ENCODE results near the gene HOXA11.

Gene HOXA11

DNA sequence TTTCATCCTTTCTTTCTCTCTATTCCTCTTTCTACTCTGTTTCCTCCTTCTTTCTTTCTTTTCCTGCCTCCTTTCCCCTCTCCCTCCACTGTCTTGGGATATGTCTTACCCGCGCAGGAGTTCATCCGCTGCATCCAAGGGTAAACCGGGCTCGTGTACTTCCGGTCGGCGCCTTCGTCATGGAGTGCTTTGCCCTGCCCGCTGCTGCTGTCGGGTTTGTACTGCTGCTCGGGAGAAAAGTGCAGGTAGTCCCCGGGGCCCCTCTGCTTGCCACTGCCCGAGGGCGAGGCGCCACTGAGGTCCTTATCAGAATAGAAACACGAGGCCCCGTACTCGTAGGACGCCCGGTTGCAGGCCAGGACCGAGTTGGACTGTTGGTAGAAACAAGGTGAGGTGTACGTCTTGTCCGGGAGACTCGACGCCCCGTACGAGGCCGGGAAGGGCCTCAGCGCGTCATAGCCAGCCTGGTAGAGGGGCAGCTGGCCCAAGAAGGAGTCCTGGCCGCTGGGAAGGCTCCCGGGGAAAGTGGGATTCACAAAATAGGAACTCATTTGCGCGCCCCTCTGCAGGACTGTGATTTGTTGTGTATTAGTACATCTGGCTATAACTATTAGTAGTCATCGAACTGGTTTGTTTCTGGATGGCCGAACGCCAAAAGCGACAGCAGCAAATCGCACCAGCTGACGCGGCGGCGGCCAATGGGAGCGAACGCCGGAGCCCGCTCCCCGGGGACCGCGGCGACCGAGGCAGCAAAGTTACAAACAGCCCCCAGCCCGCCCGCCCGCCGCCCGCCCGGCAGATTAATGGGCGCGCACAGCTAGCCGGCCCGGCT, 37.6 kb downstream of the HOXA11 start, which contains the start of gene HOXA6:
HOXA6 (minus strand) TSS at position 576 of the 832 bp plus-strand sequence; CDS start at position 551, 25 bp downstream.
- DNase-seq (ENCODE audit: low spot score), result no peak

DNA sequence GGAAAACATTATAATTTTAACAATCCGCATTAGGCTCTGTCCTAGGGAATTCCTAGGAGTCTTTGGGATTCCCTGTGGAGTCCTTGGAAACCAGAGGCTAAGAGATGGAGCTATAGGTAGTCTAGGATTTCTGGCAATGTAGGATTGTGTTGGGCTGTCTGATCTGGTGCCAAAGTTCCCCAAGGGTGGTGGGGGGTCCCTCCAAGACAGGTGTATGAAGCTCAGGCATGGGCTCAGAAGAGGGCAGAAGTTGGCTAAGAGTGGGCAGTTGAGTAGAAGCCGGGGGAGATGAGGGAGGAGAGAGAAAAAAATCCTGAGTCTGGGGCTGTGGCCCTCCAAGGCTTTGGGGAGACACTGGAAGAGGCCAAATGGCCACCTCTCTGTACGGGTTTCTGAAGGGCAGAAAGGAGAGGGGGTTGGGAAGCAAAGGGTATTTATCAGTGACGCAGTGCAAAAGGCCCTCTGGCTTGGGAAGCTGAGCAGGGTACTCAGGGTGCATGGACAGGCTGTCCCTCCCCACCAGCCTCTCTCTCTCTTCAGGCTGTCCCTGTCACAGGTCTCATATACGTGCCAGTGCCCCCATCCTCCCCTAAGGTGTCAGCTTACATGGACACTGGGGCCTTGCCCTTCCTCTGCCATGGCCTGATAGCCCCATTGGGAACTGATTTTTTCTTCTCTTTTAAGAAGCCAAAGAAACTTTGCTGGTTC, 38.4 kb downstream of the HOXA11 start:
- no peak for DNase-seq (ENCODE audit: low spot score)

DNA sequence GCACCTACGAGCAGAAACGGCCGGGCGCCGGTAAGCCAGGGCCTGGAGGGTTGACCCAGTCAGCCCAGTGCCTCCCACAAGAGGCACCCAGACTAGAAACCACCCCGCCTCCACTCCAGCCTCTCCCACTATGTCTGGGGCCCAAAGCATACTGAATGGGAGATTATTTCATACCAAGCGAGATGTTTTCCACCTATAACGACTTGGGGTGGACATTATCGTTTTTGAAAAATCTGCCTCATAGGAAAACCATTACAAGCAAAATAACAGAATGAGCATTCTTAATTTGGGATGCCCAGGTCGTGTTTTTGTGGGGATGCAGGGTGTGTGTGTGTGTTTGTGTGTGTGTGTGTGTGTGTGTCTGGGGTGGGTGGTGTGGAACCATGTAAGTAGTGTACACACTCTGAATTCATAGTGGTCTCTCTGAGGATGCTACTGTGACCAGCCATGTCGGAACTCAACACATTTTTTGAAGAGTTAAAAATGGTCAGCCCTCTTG, 39.1 kb downstream of the HOXA11 start:
- DNase-seq (ENCODE audit: low spot score), result no peak

DNA sequence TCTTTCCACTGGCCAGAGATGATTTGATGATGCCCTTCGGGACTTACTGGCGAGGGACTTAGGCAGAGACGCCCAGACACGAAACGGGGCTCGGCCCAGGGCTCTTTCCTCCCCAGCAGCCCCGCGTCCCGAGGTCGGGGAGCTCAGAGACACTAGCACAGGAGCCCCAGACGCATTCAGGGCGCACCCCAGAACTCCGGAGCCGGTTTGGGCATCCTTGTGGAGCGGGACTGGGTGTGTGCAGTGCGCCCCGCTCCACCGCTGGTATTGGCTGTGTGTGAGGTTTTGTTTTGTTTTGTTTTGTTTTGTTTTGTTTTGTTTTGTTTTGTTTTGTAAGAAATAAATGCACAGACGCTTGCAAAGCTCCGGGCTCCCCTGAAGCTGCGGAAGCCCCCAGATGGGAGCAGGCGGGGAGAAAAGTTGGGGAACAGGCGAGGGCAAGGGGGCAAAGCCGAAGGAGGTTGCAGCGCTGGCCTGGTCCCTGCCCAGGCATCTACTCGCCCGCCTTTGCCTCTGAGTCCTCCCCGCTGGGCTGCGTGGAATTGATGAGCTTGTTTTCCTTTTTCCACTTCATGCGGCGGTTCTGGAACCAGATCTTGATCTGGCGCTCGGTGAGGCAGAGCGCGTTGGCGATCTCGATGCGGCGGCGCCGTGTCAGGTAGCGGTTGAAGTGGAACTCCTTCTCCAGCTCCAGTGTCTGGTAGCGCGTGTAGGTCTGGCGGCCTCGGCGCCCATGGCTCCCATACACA, 39.7 kb downstream of the HOXA11 start:
- DNase-seq (ENCODE audit: low spot score), result no peak

DNA sequence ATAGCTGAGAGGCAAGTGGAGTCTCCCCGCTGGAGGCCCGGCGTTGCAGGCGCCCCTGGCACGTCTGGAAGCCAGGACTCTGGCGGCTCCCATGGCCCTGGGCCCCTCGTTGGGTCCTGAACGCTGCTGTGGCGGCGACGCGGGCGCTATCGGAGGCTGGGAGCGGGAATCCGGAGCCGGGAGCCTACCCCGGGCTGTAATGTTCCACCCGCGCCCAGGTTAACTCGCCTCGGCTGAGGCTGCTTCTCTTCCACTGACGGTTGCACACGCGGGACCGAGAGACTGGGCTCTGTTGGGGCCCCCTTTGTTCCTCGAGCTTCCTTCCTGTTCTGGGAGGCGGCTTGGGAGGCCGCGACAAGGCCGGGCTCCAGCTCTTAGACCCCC, 40.3 kb downstream of the HOXA11 start:
- DNase-seq (ENCODE audit: low spot score), result no peak

DNA sequence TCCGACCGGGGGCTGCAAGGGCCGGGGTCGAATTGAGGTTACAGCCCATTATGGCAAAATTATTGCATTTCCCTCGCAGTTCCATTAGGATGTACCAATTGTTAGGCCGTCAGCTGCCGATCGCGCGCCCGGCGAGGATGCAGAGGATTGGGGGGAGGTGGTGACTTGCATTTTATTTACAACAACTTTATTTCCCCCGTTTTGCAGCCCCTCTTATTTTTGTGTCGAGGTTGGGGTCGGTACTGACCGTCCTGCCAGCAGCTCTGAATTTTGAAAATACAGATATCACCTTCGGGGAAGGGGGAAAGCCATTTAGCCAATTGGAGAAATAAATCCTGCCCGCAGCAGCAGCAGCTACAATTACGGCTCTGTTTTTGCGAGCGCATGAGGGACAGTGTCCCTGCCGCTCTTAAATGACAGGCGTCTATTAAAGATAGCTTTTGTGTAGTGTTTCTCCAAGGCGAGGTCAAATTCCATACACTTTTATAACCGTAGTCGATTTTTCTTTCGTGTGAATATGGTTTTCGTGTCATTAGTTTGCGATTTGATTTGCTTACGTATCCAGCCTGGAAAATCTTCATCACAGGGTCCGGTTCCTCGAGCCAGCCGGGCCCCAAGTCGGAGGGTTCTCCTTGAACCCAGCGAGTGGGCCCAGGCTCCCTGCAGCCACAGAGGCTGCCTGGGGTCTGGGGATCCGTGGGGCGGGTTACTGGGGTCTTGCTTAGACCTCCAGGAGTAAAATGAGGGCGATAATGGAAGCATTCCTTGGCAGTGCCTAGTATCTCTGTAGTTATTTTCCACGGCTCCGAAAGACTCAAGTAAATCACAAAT, 40.9 kb downstream of the HOXA11 start:
- DNase-seq (ENCODE audit: low spot score), result no peak

DNA sequence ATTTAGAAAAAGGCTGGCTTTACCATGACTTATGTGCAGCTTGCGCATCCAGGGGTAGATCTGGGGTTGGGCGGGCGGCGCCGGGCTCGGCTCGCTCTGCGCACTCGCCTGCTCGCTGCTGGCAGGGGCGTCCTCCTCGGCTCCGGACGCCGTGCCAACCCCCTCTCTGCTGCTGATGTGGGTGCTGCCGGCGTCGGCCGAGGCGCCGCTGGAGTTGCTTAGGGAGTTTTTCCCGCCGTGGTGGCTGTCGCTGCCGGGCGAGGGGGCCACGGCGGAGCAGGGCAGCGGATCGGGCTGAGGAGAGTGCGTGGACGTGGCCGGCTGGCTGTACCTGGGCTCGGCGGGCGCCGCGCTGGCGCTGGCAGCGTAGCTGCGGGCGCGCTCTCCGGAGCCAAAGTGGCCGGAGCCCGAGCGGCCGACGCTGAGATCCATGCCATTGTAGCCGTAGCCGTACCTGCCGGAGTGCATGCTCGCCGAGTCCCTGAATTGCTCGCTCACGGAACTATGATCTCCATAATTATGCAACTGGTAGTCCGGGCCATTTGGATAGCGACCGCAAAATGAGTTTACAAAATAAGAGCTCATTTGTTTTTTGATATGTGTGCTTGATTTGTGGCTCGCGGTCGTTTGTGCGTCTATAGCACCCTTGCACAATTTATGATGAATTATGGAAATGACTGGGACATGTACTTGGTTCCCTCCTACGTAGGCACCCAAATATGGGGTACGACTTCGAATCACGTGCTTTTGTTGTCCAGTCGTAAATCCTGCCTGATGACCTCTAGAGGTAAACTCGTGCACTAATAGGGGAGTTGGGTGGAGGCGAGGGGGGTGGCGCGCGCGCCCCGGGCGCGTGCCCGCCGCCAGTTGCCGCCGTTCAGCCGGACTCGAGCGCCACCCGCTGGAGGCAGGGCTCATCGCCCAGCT, 41.7 kb downstream of the HOXA11 start, which contains the start of gene HOXA5:
HOXA5 (minus strand) TSS at position 659 of the 927 bp plus-strand sequence; CDS start at position 585, 74 bp downstream.
- DNase-seq (ENCODE audit: low spot score), result no peak

DNA sequence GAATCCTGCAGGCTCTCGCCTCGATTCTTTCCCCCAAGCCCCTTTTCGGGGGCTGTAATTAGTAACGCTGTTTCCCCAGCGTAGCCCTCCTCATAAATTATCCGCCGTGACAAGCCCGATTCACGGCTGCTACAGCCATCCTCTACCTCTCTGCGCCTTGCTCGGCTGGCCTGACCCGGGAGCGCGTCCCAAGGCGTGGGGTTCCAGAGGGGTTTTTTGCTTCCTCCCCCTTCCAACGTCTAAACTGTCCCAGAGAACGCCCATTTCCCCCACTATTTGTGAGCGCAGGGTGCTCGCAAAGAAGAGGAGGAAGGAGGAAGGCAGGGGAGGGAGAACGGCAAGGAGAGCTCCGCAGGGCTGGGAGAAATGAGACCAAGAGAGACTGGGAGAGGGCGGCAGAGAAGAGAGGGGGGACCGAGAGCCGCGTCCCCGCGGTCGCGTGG, 42.4 kb downstream of the HOXA11 start:
- DNase-seq (ENCODE audit: low spot score), result no peak

DNA sequence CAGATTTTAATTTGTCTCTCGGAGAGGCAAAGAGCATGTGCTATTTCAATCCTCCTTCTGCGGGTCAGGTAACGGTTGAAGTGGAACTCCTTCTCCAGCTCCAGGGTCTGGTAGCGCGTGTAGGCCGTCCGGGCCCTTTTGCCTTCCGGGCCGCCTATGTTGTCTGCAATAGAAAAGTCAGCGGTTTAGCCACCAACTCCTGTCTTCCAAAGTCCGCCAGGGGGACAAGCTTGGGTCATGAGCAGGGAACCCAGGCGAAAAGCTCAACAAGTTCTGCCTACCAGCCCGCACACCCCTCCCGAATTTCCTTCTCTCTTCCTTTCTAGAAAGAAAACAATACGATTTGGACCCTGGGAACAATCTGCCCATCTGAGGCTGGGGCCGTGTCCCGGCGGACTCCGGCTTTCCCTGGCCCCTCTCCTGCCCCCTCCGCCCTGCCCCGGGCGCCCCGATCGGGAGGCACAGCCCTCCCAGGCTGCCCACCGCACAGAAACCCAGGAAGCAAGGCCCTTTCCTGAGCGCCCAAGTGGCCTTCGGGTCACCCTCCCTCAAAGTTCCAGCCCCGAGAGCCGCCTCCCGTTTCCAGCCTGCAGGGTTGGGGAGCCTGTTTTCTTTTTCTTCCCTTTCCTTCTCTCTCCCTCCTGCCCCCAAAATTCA, 43.0 kb downstream of the HOXA11 start:
- DNase-seq (ENCODE audit: low spot score), result no peak

DNA sequence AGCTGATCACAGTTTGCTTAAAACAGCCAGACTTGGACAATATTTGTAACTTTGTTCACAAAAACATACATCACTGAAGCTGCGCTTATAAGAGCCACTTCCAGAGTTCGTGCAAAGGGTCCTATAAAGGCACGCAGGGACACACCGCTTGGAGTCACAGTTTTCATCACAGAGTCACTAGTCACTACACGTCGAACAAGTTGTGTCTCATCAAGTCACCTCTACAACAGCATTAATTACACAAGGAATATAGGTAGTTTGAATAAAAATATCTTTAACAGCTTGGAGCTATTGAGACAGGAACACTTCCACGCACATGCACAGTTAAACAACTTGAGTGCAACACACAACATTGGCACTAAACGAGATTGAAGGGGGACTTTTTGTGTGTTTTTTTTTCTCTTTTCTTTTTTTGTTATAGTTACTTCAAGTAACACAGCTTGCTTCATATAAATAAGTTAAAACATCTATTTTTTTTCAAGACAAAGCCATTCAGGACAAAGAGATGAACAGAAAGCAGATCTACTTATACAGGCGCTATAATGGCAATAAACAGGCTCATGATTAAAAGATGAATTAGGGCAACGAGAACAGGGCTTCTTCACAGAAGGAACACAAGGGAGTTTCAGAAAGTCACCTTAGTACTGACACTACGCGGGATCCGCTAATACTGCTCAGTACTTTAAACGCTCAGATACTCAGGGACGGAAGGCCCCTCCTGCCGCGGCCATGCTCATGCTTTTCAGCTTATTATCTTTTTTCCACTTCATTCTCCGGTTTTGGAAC, 43.7 kb downstream of the HOXA11 start:
- no peak for DNase-seq (ENCODE audit: low spot score)

DNA sequence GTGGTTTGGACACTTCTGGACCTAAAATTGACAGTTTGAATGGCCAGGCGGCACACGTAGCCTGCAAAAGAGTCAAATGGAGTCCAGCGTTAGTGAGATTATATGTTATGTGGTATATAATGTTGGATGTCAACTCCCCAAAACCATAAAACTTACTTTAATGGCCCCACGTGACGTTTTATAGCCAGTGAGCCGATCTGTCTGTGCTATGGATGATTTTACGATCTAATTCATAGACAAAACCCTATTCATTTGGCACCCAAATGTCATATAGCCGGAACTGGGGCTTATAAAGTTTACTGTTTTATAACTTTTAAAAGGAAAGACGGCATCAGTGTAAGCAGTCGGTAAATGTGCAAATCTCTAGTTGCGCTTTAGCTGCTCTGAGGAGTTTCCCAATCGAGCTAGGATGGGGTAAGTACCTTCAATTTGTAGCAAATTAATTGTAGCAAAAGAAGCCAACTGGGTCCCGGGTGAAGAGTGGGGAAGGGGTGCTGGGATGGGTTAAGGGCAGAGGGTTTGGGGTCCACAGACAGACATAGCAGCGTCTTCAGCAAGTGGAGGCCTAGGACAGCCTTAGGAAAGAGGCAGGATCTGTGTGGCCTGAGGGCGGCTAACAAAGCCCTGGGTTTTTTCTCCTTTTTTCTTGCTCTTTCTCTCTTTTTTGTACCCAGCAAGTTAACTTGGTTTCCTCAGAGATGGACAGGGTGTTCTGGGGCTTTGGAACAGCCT, 44.7 kb downstream of the HOXA11 start:
- no peak for DNase-seq (ENCODE audit: low spot score)

DNA sequence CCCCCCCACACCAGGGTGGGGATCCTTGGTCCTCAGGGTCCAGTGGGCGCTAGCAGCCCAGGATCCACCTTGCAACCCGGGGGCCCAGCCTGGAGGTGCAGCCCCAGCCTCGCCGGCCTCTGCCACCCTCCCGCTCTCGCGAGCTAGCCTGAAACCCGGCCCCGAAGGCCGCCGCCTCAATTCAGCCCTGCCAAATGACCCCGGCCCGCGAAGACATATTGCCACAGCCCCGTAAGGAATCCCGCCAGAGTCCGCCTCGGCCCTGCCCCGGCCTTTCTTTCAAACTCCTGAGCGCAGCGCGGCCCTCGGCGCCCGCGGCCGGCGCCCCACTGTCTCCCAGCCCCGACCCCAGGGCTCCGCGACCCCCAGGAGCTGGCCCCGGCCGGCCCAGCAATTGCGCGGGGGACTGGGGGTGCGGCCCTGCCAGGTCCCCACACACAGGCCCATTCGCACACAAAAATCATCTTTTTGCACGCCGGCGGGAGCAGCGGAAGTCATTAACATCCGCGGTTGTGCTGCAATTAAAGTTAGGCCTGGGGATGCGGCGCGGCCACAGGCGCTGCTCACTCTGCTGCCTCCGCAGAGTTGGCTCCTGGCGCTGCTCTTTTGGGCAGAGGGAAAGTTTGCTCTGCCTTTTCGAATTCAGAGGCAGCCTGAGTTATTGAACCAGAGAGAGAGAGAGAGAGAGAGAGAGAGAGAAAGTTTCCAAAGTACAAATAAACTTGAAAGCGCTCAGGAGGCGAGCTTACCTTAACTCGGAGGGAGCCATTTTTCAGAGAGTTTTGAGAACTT, 45.5 kb downstream of the HOXA11 start:
- DNase-seq (ENCODE audit: low spot score), result no peak

DNA sequence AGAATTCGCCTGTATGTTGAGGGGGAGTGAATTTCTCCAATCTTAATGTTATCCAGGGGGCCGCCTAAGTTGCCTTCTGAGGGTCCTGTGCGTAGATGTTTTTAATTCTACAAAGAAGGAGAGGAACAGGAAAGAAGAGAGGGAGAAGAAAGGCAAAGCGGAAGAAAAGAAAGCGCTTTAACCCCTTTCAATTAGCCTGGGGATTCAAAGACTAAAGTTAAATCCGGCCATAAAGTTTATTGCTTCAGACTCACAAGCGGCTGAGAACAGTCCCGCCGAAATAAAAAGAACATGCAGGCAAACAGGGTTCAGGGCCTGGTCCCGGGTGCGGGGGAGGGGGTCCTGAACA, 46.1 kb downstream of the HOXA11 start:
- DNase-seq (ENCODE audit: low spot score), result no peak

DNA sequence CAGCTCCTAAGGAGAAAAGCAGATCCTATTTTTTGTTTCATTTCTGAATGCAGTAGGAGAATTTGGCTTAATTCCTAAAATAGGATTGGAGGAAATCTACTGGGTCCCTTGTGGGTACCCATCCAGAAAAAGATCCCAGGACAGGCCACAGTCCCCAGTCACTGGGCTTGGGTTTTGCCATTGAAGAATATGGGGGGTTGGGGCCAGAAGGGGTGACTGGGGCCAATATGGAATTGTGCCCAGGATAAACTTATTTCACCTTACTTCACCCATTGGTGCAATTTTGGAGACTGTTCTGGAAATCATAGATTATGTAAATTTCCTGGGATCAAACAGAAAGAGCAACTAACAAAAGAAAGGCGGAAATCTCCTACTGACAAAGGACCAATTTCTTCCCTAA, 46.6 kb downstream of the HOXA11 start:
- no peak for DNase-seq (ENCODE audit: low spot score)

DNA sequence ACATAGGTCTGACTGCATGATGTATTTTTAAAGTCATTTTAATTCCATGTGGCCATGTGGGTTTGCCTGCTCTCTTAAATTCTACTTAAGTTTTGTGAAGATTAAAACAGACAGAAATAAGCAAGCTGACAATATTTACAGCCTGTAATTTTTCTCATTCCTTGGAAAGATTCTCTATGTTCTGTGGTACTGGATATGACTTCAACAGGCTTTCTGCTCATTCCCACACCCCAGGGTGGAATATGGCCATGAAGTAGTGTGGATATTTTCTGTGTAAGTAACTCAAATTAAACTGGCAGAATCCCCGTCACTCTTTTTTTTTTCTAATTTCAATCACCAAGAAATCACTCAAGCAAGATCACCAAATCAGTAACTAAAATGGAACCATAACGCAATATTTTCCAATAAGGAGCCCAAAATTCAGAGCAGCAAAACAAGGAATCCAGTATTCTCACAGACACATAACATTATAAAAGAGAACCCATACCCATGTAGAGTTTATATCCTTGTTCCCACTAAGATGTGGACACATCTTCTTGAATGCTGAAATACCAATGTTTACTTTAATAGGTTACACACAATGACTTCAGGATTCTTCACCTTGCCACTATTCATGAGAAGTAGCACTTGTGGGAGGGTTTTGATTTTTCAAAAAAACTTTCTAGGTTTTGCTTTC, 47.3 kb downstream of the HOXA11 start:
- DNase-seq (ENCODE audit: low spot score), result no peak

DNA sequence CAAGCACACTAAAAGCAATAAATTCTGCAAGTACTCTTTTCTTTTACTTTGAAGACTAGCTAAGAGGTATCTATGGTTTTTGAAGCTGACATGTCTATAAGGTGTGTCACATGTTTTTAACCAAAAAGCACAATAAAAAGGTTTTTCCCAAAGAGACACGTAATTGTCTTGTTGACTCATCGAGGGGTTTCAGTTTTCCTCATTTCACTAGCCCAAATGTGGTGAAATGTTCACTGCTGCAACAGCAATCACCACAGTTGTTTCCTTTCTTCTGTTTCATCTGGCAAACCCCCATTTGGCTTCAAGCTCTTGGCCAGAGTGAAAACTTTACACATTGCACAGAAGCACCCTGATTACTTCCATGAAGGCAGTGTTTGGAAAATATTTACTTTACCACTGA, 50.6 kb downstream of the HOXA11 start:
- no peak for DNase-seq (ENCODE audit: low spot score)

All from germinal center (tissue), 1 donor.